DMS53 (cell line): Measurements from ENCODE around the gene COL25A1.
A peak's percentile ranks its signal among the peaks of the same experiment; 100 is the strongest.

Experiments
- DNase-seq: peaks from one replicate; lab custom pipeline; 2025; lab: John Stamatoyannopoulos, UW

The COL25A1 gene

GRCh38 chr4:109291707-109292238, 10.7 kb downstream of the COL25A1 start:
- no peak for DNase-seq

GRCh38 chr4:109290918-109291317, 11.5 kb downstream of the COL25A1 start:
- DNase-seq = peak; percentile 83

GRCh38 chr4:109278594-109279031, 23.8 kb downstream of the COL25A1 start:
- DNase-seq = no peak

GRCh38 chr4:109276482-109277095, 25.9 kb downstream of the COL25A1 start:
- no peak for DNase-seq

- no peak for DNase-seq
Observed at GRCh38 chr4:109275066-109275745, 27.3 kb downstream of the COL25A1 start.

- no peak for DNase-seq
Observed at GRCh38 chr4:109266891-109267290, 35.6 kb downstream of the COL25A1 start.

GRCh38 chr4:109266236-109266635, 36.2 kb downstream of the COL25A1 start:
- no peak for DNase-seq

- DNase-seq = no peak
Observed at GRCh38 chr4:109263721-109264120, 38.7 kb downstream of the COL25A1 start.

GRCh38 chr4:109256818-109257217, 45.6 kb downstream of the COL25A1 start:
- no peak for DNase-seq

- DNase-seq = no peak
Observed at GRCh38 chr4:109254845-109255244, 47.6 kb downstream of the COL25A1 start.

GRCh38 chr4:109251396-109251795, 51.1 kb downstream of the COL25A1 start:
- no peak for DNase-seq

GRCh38 chr4:109248322-109248900, 54.0 kb downstream of the COL25A1 start:
- no peak for DNase-seq

- DNase-seq = no peak
Observed at GRCh38 chr4:109243871-109244270, 58.6 kb downstream of the COL25A1 start.

GRCh38 chr4:109238746-109239145, 63.7 kb downstream of the COL25A1 start:
- no peak for DNase-seq

GRCh38 chr4:109235683-109236082, 66.8 kb downstream of the COL25A1 start:
- no peak for DNase-seq

GRCh38 chr4:109234596-109234995, 67.9 kb downstream of the COL25A1 start:
- no peak for DNase-seq

GRCh38 chr4:109233570-109233969, 68.9 kb downstream of the COL25A1 start:
- no peak for DNase-seq

GRCh38 chr4:109232681-109233080, 69.8 kb downstream of the COL25A1 start:
- DNase-seq = no peak

- no peak for DNase-seq
Observed at GRCh38 chr4:109231331-109231730, 71.1 kb downstream of the COL25A1 start.

GRCh38 chr4:109229028-109229427, 73.4 kb downstream of the COL25A1 start:
- DNase-seq = no peak

- DNase-seq = no peak
Observed at GRCh38 chr4:109218288-109218687, 84.2 kb downstream of the COL25A1 start.

GRCh38 chr4:109216085-109216696, 86.3 kb downstream of the COL25A1 start:
- DNase-seq = no peak

GRCh38 chr4:109215506-109215905, 87.0 kb downstream of the COL25A1 start:
- no peak for DNase-seq
